ENCODE measurements around the gene CCDC183. TPM values are rescaled to one million over a fixed set of nuclear protein-coding genes. Genes with fewer than 3 reads are reported as not detected.
A peak's percentile ranks its signal among the peaks of the same experiment; 100 is the strongest.

The CCDC183 gene
- total and polyA plus RNA-seq, 9 donors: 0.47 to 11.8 (median 5.7) TPM

DNA sequence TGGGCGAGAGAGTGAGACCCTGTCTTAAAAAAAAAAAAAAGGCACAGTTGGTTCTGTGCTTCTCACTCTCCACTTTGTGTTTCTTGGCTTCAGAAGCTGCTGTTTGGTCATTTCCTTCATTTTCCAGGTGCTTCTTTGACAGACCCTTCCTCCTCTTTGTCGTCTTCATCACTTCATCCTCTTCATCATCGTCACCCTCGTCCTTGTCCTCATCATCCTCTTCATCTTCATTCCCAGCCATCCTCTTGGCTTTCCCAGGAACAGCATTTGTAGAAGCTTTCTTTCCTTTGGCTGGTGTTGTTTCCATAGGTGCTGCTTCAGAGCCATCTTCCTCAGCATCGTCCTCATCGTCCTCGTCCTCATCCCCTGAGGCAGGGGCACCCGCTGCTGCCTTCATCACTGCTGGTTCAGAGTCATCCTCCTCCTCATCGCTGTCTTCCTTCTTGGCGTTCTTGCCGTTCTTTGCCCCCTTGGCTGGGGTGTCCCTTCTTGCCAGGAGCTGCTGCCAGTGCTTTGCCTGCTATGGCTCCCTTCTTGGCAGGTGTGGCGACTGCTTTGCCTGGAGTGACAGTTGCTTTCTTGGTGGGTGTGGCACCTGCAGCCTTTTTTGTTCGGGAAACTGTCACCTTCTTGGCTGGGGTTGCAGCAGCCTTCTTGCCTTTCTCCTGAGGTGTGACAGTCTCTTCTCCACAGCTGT, 18.7 kb downstream of the CCDC183 start:
- Histone ChIP-seq H3K9me3 (no peaks in the 10 kb centered on the region), H3K36me3 (no peaks in the 10 kb centered on the region), H3K27me3 (no peaks in the 10 kb centered on the region), H3K4me1 (ENCODE audit: insufficient read depth) (no peaks in the 10 kb centered on the region), H3K27ac (no peak overlapping the region), H3K4me3 (no peak overlapping the region)
- DNase-seq: no peak
- WGBS, 3 donors: 90 to 92% (median 90%) methylated on average over 13 of the region's 13 CpGs
- intact Hi-C loops (cut with DNase I): no loop called here
- TF ChIP-seq CTCF (IDR thresholded peaks at IDR 0.05) (no peak), EP300 (IDR thresholded peaks at IDR 0.05) (no peak)

DNA sequence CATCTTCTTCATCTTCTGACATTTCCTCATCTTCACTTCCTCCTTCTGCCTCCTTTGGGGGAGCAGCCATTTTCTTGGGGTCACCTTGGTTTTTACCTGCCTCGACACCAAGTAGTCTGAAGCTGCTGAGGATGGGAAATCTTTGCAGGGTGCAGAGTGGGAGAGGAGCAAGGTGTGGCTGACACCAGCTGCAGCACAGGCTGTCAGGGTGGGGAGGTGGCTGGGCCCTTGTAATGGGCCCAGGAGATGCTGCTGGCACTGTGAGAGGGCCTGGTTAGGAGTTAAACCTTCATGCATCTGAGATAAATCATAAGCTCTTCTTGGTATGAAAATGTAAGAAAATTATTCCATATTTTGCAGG, 19.3 kb downstream of the CCDC183 start:
- no peaks in the 10 kb centered on the region for H3K27me3 ChIP-seq
- 0 to 59% (median 35%) methylated on average over 1 of the region's 1 CpG for WGBS, 3 donors
- H3K27ac ChIP-seq: no peak overlapping the region
- H3K4me1 ChIP-seq (ENCODE audit: insufficient read depth): no peaks in the 10 kb centered on the region
- intact Hi-C loops (cut with DNase I): no loop called here
- TF ChIP-seq EP300 (IDR thresholded peaks at IDR 0.05): no peak
- TF ChIP-seq POLR2A (IDR thresholded peaks at IDR 0.05): no peak
- no peak for TF ChIP-seq CTCF (IDR thresholded peaks at IDR 0.05)
- DNase-seq: no peak
- H3K9me3 ChIP-seq: no peaks in the 10 kb centered on the region
- H3K36me3 ChIP-seq: no peaks in the 10 kb centered on the region
- no peak overlapping the region for H3K4me3 ChIP-seq

- H3K4me3 ChIP-seq: peak overlapping the region; percentile 21
- WGBS, 3 donors: 9 to 21% (median 13%) methylated on average over 58 to 83 of the region's 83 CpGs
- H3K27me3 ChIP-seq: no peaks in the 10 kb centered on the region
Measured at GRCh38 chr9:136820971-136821825, 25.1 kb downstream of the CCDC183 start.

More at GRCh38 chr9:136820971-136821825, 25.1 kb downstream of the CCDC183 start:
- TF ChIP-seq CTCF (IDR thresholded peaks at IDR 0.05) (no peak), POLR2A (IDR thresholded peaks at IDR 0.05) (no peak), EP300 (IDR thresholded peaks at IDR 0.05) (no peak)
- Histone ChIP-seq H3K36me3 (no peaks in the 10 kb centered on the region), H3K4me1 (ENCODE audit: insufficient read depth) (peaks cover 3% of the 10 kb centered on the region), H3K27ac (peak overlapping the region; percentile 4 to 40), H3K9me3 (no peaks in the 10 kb centered on the region)
- DNase-seq: peak in 4 of 5 donors; percentile 17 to 68 (median 42)
- intact Hi-C loops (cut with DNase I): no loop called here
